Muscle layer of duodenum (tissue), 2 donors: Measurements from ENCODE around the gene FAM229A.

Source experiments
- H3K27ac ChIP-seq: one replicate; pipeline ENCODE4 v1.7.0; 2013; ENCODE audit warnings: mild to moderate bottlenecking, low read length
- H3K27me3 ChIP-seq: one replicate; pipeline ENCODE4 v1.7.0; 2013; ENCODE audit warnings: low read depth, mild to moderate bottlenecking, control low read depth, low read length
- H3K36me3 ChIP-seq, 2 donors: one replicate each; pipeline ENCODE4 v1.7.0; 2013; ENCODE audit warnings: low read length in 2 of 2, control low read depth in 1 of 2, mild to moderate bottlenecking in 1 of 2; ENCODE audit not compliant: insufficient read depth in 2 of 2, control insufficient read depth in 1 of 2
- H3K4me1 ChIP-seq, 2 donors: one replicate each; pipeline ENCODE4 v1.7.0; 2013; ENCODE audit warnings: low read length in 2 of 2, mild to moderate bottlenecking in 2 of 2, control low read depth in 1 of 2, moderate library complexity in 1 of 2; ENCODE audit not compliant: insufficient read depth in 2 of 2, control insufficient read depth in 1 of 2
- H3K4me3 ChIP-seq, 2 donors: one replicate each; pipeline ENCODE4 v1.7.0; 2013; ENCODE audit warnings: low read length in 2 of 2, low read depth in 1 of 2, mild to moderate bottlenecking in 1 of 2
- H3K9me3 ChIP-seq, 2 donors: one replicate each; pipeline ENCODE4 v1.7.0; 2013; ENCODE audit warnings: low read length in 2 of 2, control low read depth in 1 of 2, mild to moderate bottlenecking in 1 of 2; ENCODE audit not compliant: control insufficient read depth in 1 of 2
- donor health status: healthy.

Gene FAM229A

DNA sequence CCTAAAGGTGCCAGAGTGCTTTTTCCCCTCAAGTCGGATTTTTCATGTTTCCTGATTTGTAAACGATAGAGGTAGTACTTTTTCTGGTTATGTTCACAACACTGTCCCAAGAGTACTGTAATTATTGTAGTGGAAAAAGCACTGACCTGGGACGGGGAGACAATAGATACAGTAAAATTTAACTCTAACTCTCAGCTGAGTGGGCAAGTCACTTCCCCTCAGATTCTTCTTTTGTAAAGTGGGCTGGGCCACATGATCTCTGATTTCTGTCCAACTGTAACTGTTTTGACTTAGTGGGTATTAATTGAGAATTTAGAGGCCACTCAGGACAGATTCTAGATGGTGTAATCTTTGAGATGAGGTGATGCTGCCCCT lies 45.4 kb downstream of the FAM229A start:
- Histone ChIP-seq H3K36me3 (peaks cover 10 to 31% of the 10 kb centered on the region in 2 donors), H3K27ac (no peak overlapping the region), H3K4me3 (no peak overlapping the region)

DNA sequence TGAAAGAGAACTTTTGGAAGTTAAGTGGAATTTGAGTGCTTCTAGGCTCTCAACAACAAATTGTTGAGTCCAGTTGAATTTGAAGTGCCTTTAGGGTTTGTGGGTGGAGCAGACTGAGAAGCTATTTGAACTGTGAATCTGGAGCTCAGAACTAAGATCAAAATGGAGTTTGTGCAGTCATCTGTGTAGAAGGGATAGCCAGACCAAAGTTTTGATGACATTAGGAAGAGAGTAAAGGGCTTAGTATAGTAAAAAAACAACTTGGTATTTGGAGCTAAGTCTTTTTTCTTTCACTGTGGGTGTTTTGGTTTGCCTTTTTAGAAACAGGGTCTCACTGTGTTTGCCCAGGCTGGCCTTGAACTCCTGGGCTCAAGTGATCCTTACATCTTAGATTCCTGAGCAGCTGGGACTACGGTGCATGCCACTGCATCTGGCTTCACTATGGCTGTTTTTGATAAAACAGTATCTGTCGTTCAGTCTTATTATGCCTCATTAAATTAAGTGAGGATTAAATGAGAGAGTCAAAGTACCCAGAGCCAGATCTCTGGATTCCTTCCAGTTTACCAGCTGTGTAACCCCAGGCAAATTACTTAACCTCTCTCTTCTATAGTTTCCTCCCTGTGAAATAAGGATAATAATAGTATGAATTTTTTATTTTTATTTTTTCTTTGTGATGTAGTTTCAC lies 50.4 kb downstream of the FAM229A start:
- H3K4me3 ChIP-seq = no peak overlapping the region
- H3K9me3 ChIP-seq = no peaks in the 10 kb centered on the region
- peaks cover 3 to 4% of the 10 kb centered on the region in 2 donors for H3K36me3 ChIP-seq
- H3K27ac ChIP-seq = no peak overlapping the region
- no peaks in the 10 kb centered on the region for H3K4me1 ChIP-seq
- H3K27me3 ChIP-seq = no peaks in the 10 kb centered on the region

More for the DNA sequence above, 45.4 kb downstream of the FAM229A start:
- Histone ChIP-seq H3K9me3 (no peaks in the 10 kb centered on the region), H3K27me3 (no peaks in the 10 kb centered on the region), H3K4me1 (no peaks in the 10 kb centered on the region)
